ENCODE results near the gene ARHGEF4.

DNA sequence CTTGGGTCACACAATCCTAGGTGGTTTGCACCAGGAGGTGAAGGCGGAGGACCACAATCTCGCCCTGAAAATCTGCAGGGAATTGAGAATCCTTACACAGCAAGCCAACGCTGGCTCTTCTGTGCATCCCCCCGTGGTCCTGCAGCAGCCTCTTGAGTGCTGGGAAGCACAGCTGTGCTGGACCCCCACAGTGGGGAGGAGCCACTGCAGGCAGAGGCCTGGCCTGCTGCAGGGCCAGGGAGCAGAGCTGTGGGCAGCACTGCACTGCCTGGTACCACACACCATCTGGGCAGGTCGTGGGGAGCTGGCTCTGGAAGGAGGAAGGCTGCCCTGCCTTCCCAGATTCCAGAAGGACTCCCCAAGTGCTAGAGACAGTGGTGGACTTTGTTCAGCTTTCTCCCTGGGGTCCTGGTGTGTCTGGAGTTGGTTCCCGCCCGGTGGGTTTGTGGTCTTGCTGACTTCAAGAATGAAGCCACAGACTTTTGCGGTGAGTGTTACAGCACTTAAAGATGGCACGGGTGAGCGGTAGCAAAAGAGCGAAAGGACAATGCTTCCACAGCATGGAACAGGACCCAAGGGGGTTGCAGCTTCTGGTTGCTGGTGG, 150.3 kb downstream of the ARHGEF4 start:
- TF ChIP-seq EZH2 (IDR thresholded peaks at IDR 0.05; ENCODE audit: insufficient read depth, low read length), result no peak
- TF ChIP-seq, protein P1, sequence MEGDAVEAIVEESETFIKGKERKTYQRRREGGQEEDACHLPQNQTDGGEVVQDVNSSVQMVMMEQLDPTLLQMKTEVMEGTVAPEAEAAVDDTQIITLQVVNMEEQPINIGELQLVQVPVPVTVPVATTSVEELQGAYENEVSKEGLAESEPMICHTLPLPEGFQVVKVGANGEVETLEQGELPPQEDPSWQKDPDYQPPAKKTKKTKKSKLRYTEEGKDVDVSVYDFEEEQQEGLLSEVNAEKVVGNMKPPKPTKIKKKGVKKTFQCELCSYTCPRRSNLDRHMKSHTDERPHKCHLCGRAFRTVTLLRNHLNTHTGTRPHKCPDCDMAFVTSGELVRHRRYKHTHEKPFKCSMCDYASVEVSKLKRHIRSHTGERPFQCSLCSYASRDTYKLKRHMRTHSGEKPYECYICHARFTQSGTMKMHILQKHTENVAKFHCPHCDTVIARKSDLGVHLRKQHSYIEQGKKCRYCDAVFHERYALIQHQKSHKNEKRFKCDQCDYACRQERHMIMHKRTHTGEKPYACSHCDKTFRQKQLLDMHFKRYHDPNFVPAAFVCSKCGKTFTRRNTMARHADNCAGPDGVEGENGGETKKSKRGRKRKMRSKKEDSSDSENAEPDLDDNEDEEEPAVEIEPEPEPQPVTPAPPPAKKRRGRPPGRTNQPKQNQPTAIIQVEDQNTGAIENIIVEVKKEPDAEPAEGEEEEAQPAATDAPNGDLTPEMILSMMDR (IDR thresholded peaks at IDR 0.05; ENCODE audit: insufficient read depth, low read depth, low read length), result no peak

All from astrocyte (in vitro differentiated cells and primary cell).